ENCODE measurements around the gene PSG5.
"Not testable (repeated sequence)": the region's sequence is repeated elsewhere in the genome, so short reads cannot be mapped to it uniquely, and the experiment has no call there.

Gene PSG5

DNA sequence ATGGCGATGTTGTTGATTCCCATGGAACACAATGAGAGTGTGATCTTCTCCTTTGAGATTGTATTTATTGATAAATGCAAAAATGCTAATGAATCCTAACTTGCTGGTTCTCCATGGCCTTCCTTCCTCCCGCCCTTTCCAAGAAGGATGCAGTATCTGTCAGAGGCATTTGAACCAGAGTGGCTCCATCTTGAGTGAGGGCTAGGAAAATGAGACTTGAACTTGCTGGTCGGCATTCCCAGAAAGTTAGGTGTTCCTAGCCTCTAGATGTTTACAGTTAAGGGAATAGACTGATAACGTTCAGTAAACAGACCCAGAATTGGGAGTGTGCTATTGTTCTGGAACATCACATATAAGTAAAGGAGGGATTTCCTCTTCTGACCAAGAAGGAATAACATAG is 59.6 kb downstream of the PSG5 start:
- H3K27ac ChIP-seq (replicated peaks), result no peak overlapping the region
- no peak overlapping the region for H3K4me3 ChIP-seq (replicated peaks; ENCODE audit: insufficient read depth, low read length)
- TF ChIP-seq SPI1 (IDR thresholded peaks at IDR 0.05; ENCODE audit: borderline replicate concordance, low read depth) (no peak), GABPA (IDR thresholded peaks at IDR 0.05; ENCODE audit: low read depth) (no peak), POLR2AphosphoS5 (IDR thresholded peaks at IDR 0.05; ENCODE audit: low read depth) (no peak)
- TF ChIP-seq, protein P1, sequence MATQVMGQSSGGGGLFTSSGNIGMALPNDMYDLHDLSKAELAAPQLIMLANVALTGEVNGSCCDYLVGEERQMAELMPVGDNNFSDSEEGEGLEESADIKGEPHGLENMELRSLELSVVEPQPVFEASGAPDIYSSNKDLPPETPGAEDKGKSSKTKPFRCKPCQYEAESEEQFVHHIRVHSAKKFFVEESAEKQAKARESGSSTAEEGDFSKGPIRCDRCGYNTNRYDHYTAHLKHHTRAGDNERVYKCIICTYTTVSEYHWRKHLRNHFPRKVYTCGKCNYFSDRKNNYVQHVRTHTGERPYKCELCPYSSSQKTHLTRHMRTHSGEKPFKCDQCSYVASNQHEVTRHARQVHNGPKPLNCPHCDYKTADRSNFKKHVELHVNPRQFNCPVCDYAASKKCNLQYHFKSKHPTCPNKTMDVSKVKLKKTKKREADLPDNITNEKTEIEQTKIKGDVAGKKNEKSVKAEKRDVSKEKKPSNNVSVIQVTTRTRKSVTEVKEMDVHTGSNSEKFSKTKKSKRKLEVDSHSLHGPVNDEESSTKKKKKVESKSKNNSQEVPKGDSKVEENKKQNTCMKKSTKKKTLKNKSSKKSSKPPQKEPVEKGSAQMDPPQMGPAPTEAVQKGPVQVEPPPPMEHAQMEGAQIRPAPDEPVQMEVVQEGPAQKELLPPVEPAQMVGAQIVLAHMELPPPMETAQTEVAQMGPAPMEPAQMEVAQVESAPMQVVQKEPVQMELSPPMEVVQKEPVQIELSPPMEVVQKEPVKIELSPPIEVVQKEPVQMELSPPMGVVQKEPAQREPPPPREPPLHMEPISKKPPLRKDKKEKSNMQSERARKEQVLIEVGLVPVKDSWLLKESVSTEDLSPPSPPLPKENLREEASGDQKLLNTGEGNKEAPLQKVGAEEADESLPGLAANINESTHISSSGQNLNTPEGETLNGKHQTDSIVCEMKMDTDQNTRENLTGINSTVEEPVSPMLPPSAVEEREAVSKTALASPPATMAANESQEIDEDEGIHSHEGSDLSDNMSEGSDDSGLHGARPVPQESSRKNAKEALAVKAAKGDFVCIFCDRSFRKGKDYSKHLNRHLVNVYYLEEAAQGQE (IDR thresholded peaks at IDR 0.05; ENCODE audit: insufficient replicate concordance, low read depth), result no peak
- TF ChIP-seq, protein P2, sequence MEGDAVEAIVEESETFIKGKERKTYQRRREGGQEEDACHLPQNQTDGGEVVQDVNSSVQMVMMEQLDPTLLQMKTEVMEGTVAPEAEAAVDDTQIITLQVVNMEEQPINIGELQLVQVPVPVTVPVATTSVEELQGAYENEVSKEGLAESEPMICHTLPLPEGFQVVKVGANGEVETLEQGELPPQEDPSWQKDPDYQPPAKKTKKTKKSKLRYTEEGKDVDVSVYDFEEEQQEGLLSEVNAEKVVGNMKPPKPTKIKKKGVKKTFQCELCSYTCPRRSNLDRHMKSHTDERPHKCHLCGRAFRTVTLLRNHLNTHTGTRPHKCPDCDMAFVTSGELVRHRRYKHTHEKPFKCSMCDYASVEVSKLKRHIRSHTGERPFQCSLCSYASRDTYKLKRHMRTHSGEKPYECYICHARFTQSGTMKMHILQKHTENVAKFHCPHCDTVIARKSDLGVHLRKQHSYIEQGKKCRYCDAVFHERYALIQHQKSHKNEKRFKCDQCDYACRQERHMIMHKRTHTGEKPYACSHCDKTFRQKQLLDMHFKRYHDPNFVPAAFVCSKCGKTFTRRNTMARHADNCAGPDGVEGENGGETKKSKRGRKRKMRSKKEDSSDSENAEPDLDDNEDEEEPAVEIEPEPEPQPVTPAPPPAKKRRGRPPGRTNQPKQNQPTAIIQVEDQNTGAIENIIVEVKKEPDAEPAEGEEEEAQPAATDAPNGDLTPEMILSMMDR (IDR thresholded peaks at IDR 0.05; ENCODE audit: insufficient read depth, low read length), result no peak
- no peak for DNase-seq (ENCODE audit: low read depth in 1 of 2, low spot score in 1 of 2)
- no peaks in the 10 kb centered on the region for H3K27me3 ChIP-seq (ENCODE audit: insufficient read depth, poor library complexity, severe bottlenecking)

DNA sequence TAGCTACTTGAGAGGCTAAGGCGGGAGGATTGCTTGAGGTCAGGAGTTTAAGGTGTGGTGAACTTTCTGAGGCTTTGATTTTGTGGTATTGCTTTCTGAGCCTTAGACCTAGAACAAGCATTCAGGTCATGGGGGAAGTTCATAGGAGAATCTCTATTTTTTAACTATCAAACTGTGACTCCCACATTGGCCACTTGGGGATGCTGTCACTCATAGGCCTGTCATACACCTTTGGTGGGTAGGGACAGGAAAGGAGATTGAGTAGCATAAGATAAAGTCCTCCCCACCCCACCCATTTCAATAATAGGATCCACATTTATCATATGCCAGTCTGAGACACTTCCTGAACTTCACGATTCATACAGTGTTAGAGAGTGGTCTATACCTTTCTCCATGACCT is 62.0 kb downstream of the PSG5 start:
- H3K27ac ChIP-seq (replicated peaks), result no peak overlapping the region
- H3K27me3 ChIP-seq (ENCODE audit: insufficient read depth, poor library complexity, severe bottlenecking), result no peaks in the 10 kb centered on the region
- no peak for DNase-seq (ENCODE audit: low read depth in 1 of 2, low spot score in 1 of 2)
- TF ChIP-seq SPI1 (IDR thresholded peaks at IDR 0.05; ENCODE audit: borderline replicate concordance, low read depth) (no peak), POLR2AphosphoS5 (IDR thresholded peaks at IDR 0.05; ENCODE audit: low read depth) (no peak), GABPA (IDR thresholded peaks at IDR 0.05; ENCODE audit: low read depth) (no peak)
- TF ChIP-seq, protein P2 (IDR thresholded peaks at IDR 0.05; ENCODE audit: insufficient read depth, low read length), result no peak
- TF ChIP-seq, protein P1 (IDR thresholded peaks at IDR 0.05; ENCODE audit: insufficient replicate concordance, low read depth), result no peak
- H3K4me3 ChIP-seq (replicated peaks; ENCODE audit: insufficient read depth, low read length), result no peak overlapping the region

DNA sequence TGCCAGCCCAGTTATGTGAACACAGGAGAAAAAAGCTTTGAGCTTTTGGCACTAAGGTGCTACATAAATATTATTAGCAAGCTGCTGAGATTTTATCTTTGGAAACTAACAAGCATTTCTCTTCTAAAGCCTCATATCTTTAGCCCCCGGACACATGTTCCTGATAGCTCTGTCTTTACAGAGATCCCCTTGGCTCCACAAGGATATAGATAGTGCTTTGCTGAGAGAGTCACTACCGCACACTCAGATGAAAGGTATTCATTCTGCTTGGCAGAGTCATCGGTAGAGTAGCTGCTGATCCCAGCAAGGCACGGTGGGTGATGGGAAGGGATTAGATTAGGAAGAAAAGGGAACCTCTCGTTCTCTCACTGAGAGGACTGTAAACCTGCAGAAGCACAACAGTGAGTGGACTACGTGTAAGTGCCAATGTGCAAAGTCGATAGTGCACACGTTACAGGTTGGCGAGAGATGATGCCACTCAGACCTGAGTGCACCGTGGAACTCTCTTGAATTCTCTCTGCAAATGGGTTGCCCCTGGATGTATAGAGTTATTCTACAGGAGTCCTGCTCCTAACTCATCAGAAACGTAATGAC is 65.8 kb downstream of the PSG5 start:
- not testable (repeated sequence) for DNase-seq (ENCODE audit: low read depth in 1 of 2, low spot score in 1 of 2); H3K4me3 ChIP-seq (replicated peaks; ENCODE audit: insufficient read depth, low read length); H3K27me3 ChIP-seq (ENCODE audit: insufficient read depth, poor library complexity, severe bottlenecking); H3K27ac ChIP-seq (replicated peaks)

DNA sequence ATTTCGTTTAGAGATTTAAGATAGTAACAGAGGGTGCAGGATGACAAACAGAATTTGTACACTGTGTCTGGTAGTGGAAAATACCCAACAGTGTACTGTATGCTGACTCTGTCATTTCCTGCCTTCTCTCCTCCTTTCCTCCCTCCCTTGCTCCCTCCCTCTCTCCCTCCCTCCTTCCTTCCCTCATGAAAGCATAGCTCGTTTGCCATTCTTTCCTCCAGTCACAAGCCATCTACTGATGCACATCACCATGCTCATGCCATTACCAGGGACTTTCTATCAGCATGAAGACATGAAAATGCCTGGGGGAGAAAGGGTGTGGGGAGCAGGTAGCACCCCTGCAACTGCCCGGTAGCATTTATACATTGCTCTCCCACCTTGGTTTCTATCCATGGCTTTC is 66.8 kb downstream of the PSG5 start:
- DNase-seq (ENCODE audit: low read depth in 1 of 2, low spot score in 1 of 2); H3K27me3 ChIP-seq (ENCODE audit: insufficient read depth, poor library complexity, severe bottlenecking); H3K27ac ChIP-seq (replicated peaks); H3K4me3 ChIP-seq (replicated peaks; ENCODE audit: insufficient read depth, low read length): not testable (repeated sequence)
